SK-N-MC (cell line): ENCODE results near the gene ATP1B2.

Experiments used
- DNase-seq: peaks from one replicate; pipeline ENCODE4 v3.0.0-alpha.2; 2011; ENCODE audit warnings: low read depth, low spot score
- H3K27ac ChIP-seq: fragments of 200-600 bp; sonication (generic); 2 replicates; pipeline ENCODE4 v1.5.1; 2016; ENCODE audit warnings: mixed run types
- H3K36me3 ChIP-seq: fragments of 200-600 bp; sonication (generic); 2 replicates; pipeline ENCODE4 v1.6.1; 2017; ENCODE audit warnings: antibody characterized with exemption, low read length, mixed read lengths; ENCODE audit not compliant: insufficient read depth
- H3K4me3 ChIP-seq: fragments of 200-600 bp; sonication (generic); 2 replicates; pipeline ENCODE4 v1.5.1; 2016
- H3K9ac ChIP-seq: fragments of 200-600 bp; sonication (generic); 2 replicates; pipeline ENCODE4 v1.8.0; 2017; ENCODE audit warnings: mixed run types, mixed read lengths; ENCODE audit not compliant: insufficient read length
- H3K9me3 ChIP-seq: fragments of 200-600 bp; sonication (generic); 2 replicates; pipeline ENCODE4 v1.6.1; 2017; ENCODE audit warnings: low read depth, mild to moderate bottlenecking, antibody characterized with exemption, low read length, moderate library complexity, mixed read lengths
- EZH2 ChIP-seq: fragments of 200-600 bp; sonication (generic); IDR thresholded peaks from one replicate; pipeline ENCODE4 v1.6.1; 2017; ENCODE audit warnings: antibody characterized with exemption
- FOXP2 ChIP-seq: optimal IDR thresholded peaks from 2 replicates; pipeline ENCODE3; 2011; ENCODE audit warnings: mild to moderate bottlenecking, moderate library complexity; ENCODE audit not compliant: insufficient read depth; ENCODE audit errors: extremely low read length, control extremely low read depth
- POLR2AphosphoS5 ChIP-seq: IDR thresholded peaks from 2 replicates; pipeline ENCODE4 v1.6.1; 2012; ENCODE audit warnings: mild to moderate bottlenecking, low read depth, low read length, borderline replicate concordance

The ATP1B2 gene

GRCh38 chr17:7646457-7646856, 4.3 kb upstream of the ATP1B2 start:
- no peak for DNase-seq
- H3K4me3 ChIP-seq = no peak overlapping the region
- H3K36me3 ChIP-seq = no peaks in the 10 kb centered on the region
- H3K27ac ChIP-seq = no peak overlapping the region
- H3K9ac ChIP-seq = no peak overlapping the region
- no peak for TF ChIP-seq POLR2AphosphoS5
- no peak for TF ChIP-seq EZH2
- no peak for TF ChIP-seq FOXP2
- H3K9me3 ChIP-seq = no peaks in the 10 kb centered on the region

GRCh38 chr17:7647018-7647417, 3.7 kb upstream of the ATP1B2 start:
- Histone ChIP-seq H3K9me3 (no peaks in the 10 kb centered on the region), H3K36me3 (no peaks in the 10 kb centered on the region), H3K4me3 (no peak overlapping the region), H3K27ac (no peak overlapping the region), H3K9ac (no peak overlapping the region)
- TF ChIP-seq FOXP2 = no peak
- TF ChIP-seq EZH2 = no peak
- TF ChIP-seq POLR2AphosphoS5 = no peak
- DNase-seq = no peak

- DNase-seq = no peak
- no peaks in the 10 kb centered on the region for H3K9me3 ChIP-seq
- no peaks in the 10 kb centered on the region for H3K36me3 ChIP-seq
- peak overlapping the region; percentile 57 for H3K9ac ChIP-seq
- H3K27ac ChIP-seq = no peak overlapping the region
- TF ChIP-seq EZH2 (no peak), POLR2AphosphoS5 (no peak), FOXP2 (no peak)
- peak overlapping the region; percentile 86 for H3K4me3 ChIP-seq
These were observed 455 bp downstream of the ATP1B2 start for GRCh38 chr17:7651097-7651664.

- no peak overlapping the region for H3K27ac ChIP-seq
- no peaks in the 10 kb centered on the region for H3K9me3 ChIP-seq
- H3K9ac ChIP-seq = peak overlapping the region; percentile 45
- DNase-seq = no peak
- peak overlapping the region; percentile 86 for H3K4me3 ChIP-seq
- no peak for TF ChIP-seq FOXP2
- no peaks in the 10 kb centered on the region for H3K36me3 ChIP-seq
These were observed 1.1 kb downstream of the ATP1B2 start for GRCh38 chr17:7651665-7652387.

- H3K9me3 ChIP-seq = no peaks in the 10 kb centered on the region
- DNase-seq = no peak
- no peaks in the 10 kb centered on the region for H3K36me3 ChIP-seq
- H3K4me3 ChIP-seq = no peak overlapping the region
- TF ChIP-seq EZH2 = no peak
- no peak for TF ChIP-seq FOXP2
- no peak for TF ChIP-seq POLR2AphosphoS5
- H3K9ac ChIP-seq = no peak overlapping the region
- H3K27ac ChIP-seq = no peak overlapping the region
These were observed 1.9 kb downstream of the ATP1B2 start for GRCh38 chr17:7652388-7653356.

GRCh38 chr17:7654832-7655540, 4.3 kb downstream of the ATP1B2 start:
- Histone ChIP-seq H3K9ac (no peak overlapping the region), H3K4me3 (no peak overlapping the region), H3K9me3 (no peaks in the 10 kb centered on the region), H3K36me3 (no peaks in the 10 kb centered on the region), H3K27ac (no peak overlapping the region)
- TF ChIP-seq POLR2AphosphoS5 = no peak
- TF ChIP-seq FOXP2 = no peak
- TF ChIP-seq EZH2 = no peak
- no peak for DNase-seq

GRCh38 chr17:7655541-7655840, 4.8 kb downstream of the ATP1B2 start:
- Histone ChIP-seq H3K9ac (no peak overlapping the region), H3K27ac (no peak overlapping the region), H3K9me3 (no peaks in the 10 kb centered on the region), H3K36me3 (no peaks in the 10 kb centered on the region), H3K4me3 (no peak overlapping the region)
- DNase-seq = no peak
- TF ChIP-seq EZH2 = no peak
- TF ChIP-seq FOXP2 = no peak
- TF ChIP-seq POLR2AphosphoS5 = no peak
